Panc1 (cell line): ENCODE measurements around the gene AGPAT3. TPM values are rescaled to one million over a fixed set of nuclear protein-coding genes. Genes with fewer than 3 reads are reported as not detected.

Experiments used
- ATAC-seq: fragments of 200-7000 bp; cut with Tn5 transposase; 2 replicates; pipeline ENCODE4 v1.9.1; 2020; ENCODE audit warnings: mild to moderate bottlenecking, moderate library complexity
- BruUV-seq: library from RNA; stranded (reverse); fragments of 400-500 nt; replicated peaks from 2 replicates; lab custom pipeline; 2021; lab: Mats Ljungman, UMichigan
- CTCF ChIA-PET: fragments of 300-600 bp; sonication (Branson Sonifier 250); formaldehyde crosslinking; loops from one replicate; lab custom pipeline; 2022; ENCODE audit warnings: antibody characterized with exemption; lab: Charles Lee
- POLR2A ChIA-PET: fragments of 300-600 bp; sonication (Branson Sonifier 250); formaldehyde crosslinking; loops from one replicate; lab custom pipeline; 2022; ENCODE audit warnings: antibody characterized with exemption; lab: Charles Lee
- DNase-seq: peaks from one replicate; pipeline ENCODE4 v3.0.0-alpha.2; 2010; ENCODE audit warnings: low read depth, low spot score
- H3K27ac ChIP-seq: 2 replicates; pipeline ENCODE4 v1.5.1; 2011; ENCODE audit warnings: mild to moderate bottlenecking, low read length, inconsistent platforms
- H3K27me3 ChIP-seq: fragments of 200-500 bp; sonication (Bioruptor generic); 2 replicates; pipeline ENCODE4 v1.6.0; 2014; ENCODE audit warnings: low read length, inconsistent platforms; ENCODE audit not compliant: control insufficient read depth, insufficient read depth
- H3K36me3 ChIP-seq: fragments of 200-500 bp; sonication (Bioruptor generic); 2 replicates; pipeline ENCODE4 v1.5.1; 2014; ENCODE audit warnings: inconsistent platforms, mild to moderate bottlenecking, low read length, moderate library complexity; ENCODE audit not compliant: control insufficient read depth, insufficient read depth
- H3K4me1 ChIP-seq: 2 replicates; pipeline ENCODE4 v1.5.1; 2011; ENCODE audit warnings: inconsistent platforms, mild to moderate bottlenecking, low read length, moderate library complexity; ENCODE audit not compliant: control insufficient read depth, insufficient read depth
- H3K4me3 ChIP-seq, 2 experiments: 2 replicates each; pipeline ENCODE4 v1.5.1; 2011 to 2012; ENCODE audit warnings: low read depth in 2 of 2, low read length in 2 of 2, mild to moderate bottlenecking in 2 of 2, inconsistent platforms in 1 of 2, moderate library complexity in 1 of 2
- H3K9me3 ChIP-seq: fragments of 200-500 bp; sonication (Bioruptor generic); 2 replicates; pipeline ENCODE4 v1.5.1; 2014; ENCODE audit warnings: low read depth, mild to moderate bottlenecking, inconsistent platforms, low read length, moderate library complexity; ENCODE audit not compliant: control insufficient read depth, insufficient read depth
- POLR2AphosphoS5 ChIP-seq: IDR thresholded peaks from 2 replicates; pipeline ENCODE4 v1.6.1; 2012; ENCODE audit warnings: mild to moderate bottlenecking, low read depth, low read length, moderate library complexity
- SIN3A ChIP-seq: IDR thresholded peaks from 2 replicates; pipeline ENCODE4 v1.6.1; 2012; ENCODE audit warnings: low read depth, mild to moderate bottlenecking, low read length, moderate library complexity, borderline replicate concordance; ENCODE audit not compliant: insufficient read depth
- TCF7L2 ChIP-seq: IDR thresholded peaks from 2 replicates; pipeline ENCODE4 v1.6.1; 2011; ENCODE audit warnings: mild to moderate bottlenecking, low read depth, low read length, inconsistent platforms
- in situ Hi-C: cut with HindIII; loops from 2 replicates; pipeline ENCODE4 v1.10.0; 2016; ENCODE audit warnings: low sequenced_read_pairs, low pct_unique_long_range_greater_than_20kb
- intact Hi-C: fragments of 100-400 bp; cut with micrococcal nuclease; formaldehyde crosslinking; loops from one replicate; pipeline ENCODE4 v1.10.0; 2022; ENCODE audit not compliant: unreplicated experiment
- total RNA-seq: library from RNA; stranded (reverse); gene quantifications from one replicate; pipeline ENCODE4 v1.2.1, GENCODE V29; 2021; ENCODE audit not compliant: unreplicated experiment
- TF ChIP-seq, protein P1 (sequence below), 2 experiments: IDR thresholded peaks; 2 replicates each; pipeline ENCODE4 v1.6.1; 2011 to 2012; ENCODE audit warnings: low read depth in 2 of 2, control low read depth in 1 of 2, low read length in 1 of 2, mild to moderate bottlenecking in 1 of 2, moderate library complexity in 1 of 2; ENCODE audit not compliant: insufficient read depth in 1 of 2
- TF ChIP-seq, protein P2 (sequence below): fragments of 450-650 bp; IDR thresholded peaks from 2 replicates; pipeline ENCODE4 v1.5.1; 2017; ENCODE audit warnings: mild to moderate bottlenecking

The AGPAT3 gene
- total RNA-seq, 1 experiment from 2014 or later, result 40.1 TPM

DNA sequence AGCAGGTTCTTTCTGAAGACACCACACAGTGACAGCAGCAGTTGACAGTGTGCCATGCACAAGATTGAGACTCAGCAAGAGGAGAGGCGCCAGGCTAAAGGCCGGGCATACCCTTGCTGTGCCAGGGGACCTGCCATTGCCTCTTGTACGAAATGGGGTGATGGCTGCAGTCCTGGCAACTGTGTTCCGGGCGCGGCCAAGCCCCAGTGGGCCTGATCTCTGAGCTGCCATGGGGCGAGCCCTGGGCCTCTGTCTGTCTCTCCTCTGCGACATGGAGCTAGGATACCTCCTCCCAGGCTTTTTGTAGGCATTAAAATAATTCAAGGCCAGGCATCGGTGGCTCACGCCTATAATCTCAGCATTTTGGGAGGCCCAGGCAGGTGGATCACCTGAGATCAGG is 137.5 kb downstream of the AGPAT3 start:
- TF ChIP-seq TCF7L2, result no peak
- TF ChIP-seq, protein P1, sequence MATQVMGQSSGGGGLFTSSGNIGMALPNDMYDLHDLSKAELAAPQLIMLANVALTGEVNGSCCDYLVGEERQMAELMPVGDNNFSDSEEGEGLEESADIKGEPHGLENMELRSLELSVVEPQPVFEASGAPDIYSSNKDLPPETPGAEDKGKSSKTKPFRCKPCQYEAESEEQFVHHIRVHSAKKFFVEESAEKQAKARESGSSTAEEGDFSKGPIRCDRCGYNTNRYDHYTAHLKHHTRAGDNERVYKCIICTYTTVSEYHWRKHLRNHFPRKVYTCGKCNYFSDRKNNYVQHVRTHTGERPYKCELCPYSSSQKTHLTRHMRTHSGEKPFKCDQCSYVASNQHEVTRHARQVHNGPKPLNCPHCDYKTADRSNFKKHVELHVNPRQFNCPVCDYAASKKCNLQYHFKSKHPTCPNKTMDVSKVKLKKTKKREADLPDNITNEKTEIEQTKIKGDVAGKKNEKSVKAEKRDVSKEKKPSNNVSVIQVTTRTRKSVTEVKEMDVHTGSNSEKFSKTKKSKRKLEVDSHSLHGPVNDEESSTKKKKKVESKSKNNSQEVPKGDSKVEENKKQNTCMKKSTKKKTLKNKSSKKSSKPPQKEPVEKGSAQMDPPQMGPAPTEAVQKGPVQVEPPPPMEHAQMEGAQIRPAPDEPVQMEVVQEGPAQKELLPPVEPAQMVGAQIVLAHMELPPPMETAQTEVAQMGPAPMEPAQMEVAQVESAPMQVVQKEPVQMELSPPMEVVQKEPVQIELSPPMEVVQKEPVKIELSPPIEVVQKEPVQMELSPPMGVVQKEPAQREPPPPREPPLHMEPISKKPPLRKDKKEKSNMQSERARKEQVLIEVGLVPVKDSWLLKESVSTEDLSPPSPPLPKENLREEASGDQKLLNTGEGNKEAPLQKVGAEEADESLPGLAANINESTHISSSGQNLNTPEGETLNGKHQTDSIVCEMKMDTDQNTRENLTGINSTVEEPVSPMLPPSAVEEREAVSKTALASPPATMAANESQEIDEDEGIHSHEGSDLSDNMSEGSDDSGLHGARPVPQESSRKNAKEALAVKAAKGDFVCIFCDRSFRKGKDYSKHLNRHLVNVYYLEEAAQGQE (IDR thresholded peaks at IDR 0.05; ENCODE audit: insufficient read depth in 1 of 2, low read depth in 2 of 2, low read length in 1 of 2), result no peak
- TF ChIP-seq POLR2AphosphoS5, result no peak
- TF ChIP-seq SIN3A, result no peak
- TF ChIP-seq, protein P2, sequence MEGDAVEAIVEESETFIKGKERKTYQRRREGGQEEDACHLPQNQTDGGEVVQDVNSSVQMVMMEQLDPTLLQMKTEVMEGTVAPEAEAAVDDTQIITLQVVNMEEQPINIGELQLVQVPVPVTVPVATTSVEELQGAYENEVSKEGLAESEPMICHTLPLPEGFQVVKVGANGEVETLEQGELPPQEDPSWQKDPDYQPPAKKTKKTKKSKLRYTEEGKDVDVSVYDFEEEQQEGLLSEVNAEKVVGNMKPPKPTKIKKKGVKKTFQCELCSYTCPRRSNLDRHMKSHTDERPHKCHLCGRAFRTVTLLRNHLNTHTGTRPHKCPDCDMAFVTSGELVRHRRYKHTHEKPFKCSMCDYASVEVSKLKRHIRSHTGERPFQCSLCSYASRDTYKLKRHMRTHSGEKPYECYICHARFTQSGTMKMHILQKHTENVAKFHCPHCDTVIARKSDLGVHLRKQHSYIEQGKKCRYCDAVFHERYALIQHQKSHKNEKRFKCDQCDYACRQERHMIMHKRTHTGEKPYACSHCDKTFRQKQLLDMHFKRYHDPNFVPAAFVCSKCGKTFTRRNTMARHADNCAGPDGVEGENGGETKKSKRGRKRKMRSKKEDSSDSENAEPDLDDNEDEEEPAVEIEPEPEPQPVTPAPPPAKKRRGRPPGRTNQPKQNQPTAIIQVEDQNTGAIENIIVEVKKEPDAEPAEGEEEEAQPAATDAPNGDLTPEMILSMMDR, result no peak
- BruUV-seq, result no TSS peak
- POLR2A ChIA-PET, result no interaction called here
- H3K9me3 ChIP-seq, result no peaks in the 10 kb centered on the region
- DNase-seq, result no peak
- H3K27me3 ChIP-seq, result no peaks in the 10 kb centered on the region
- in situ Hi-C loops (no loop called here), intact Hi-C loops (no loop called here)
- H3K4me1 ChIP-seq, result no peaks in the 10 kb centered on the region
- CTCF ChIA-PET, result no interaction called here
- H3K36me3 ChIP-seq, result no peaks in the 10 kb centered on the region
- no peak for ATAC-seq
- no peak overlapping the region for H3K27ac ChIP-seq
- H3K4me3 ChIP-seq, result no peak overlapping the region

DNA sequence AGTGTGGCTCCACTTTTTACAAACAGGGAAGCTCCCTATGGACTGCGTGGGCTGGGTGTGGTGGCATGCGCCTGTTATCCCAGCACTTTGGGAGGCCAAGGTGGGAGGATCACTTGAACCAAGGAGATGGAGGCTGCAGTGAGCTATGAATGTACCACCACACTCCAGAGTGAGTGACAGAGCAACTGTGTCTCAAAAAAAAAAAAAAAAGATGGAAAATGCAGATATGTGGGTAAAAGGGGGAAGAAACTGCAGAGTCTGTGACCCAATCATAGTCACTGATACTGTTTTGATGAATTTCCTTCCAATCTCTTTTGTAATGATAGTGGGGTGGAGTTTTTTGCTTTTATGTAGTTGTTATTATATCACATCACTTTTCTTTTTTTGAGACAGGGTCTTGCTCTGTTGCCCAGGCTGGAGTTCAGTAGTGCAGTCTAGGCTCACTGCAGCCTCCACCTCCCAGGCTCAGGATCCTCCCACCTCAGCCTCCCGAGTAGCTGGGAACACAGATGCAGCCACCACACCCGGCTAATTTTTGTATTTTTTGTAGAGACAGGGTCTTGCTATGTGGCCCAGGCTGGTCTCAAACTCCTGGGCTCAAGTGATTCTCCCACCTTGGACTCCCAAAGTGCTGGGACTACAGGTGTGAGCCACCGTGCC is 138.4 kb downstream of the AGPAT3 start:
- Histone ChIP-seq H3K36me3 (no peaks in the 10 kb centered on the region), H3K4me1 (no peaks in the 10 kb centered on the region), H3K9me3 (no peaks in the 10 kb centered on the region), H3K27ac (no peak overlapping the region), H3K4me3 (no peak overlapping the region), H3K27me3 (no peaks in the 10 kb centered on the region)
- TF ChIP-seq, protein P2, result no peak
- TF ChIP-seq SIN3A (no peak), TCF7L2 (no peak)
- TF ChIP-seq, protein P1 (IDR thresholded peaks at IDR 0.05; ENCODE audit: insufficient read depth in 1 of 2, low read depth in 2 of 2, low read length in 1 of 2), result no peak
- BruUV-seq, result no TSS peak
- DNase-seq (no peak), ATAC-seq (no peak)
- in situ Hi-C loops (no loop called here), intact Hi-C loops (no loop called here)
- POLR2A ChIA-PET, result no interaction called here
- CTCF ChIA-PET, result no interaction called here
